Keratinocyte (primary cell): ENCODE measurements around the gene HLF. TPM values are rescaled to one million over a fixed set of nuclear protein-coding genes. Genes with fewer than 3 reads are reported as not detected.

Source experiments
- DNase-seq: peaks from one replicate; pipeline ENCODE4 v3.0.0-alpha.2; 2011; ENCODE audit warnings: low read depth, missing footprints, low spot score
- FAIRE-seq: peaks from 2 replicates; lab custom pipeline; 2011; peaks lifted over from hg19 to GRCh38; lab: Jason Lieb, UNC
- H2AFZ ChIP-seq: 2 replicates; pipeline ENCODE4 v1.6.0; 2012; ENCODE audit warnings: low read length, control low read depth, inconsistent platforms; ENCODE audit not compliant: control insufficient read depth
- H3K27ac ChIP-seq: 2 replicates; pipeline ENCODE4 v1.5.1; 2011; ENCODE audit warnings: low read length; ENCODE audit not compliant: control insufficient read depth, insufficient read depth
- H3K27me3 ChIP-seq: 3 replicates; pipeline ENCODE4 v1.6.0; 2011; ENCODE audit warnings: low read length; ENCODE audit not compliant: control insufficient read depth, insufficient read depth; ENCODE audit errors: extremely low read depth
- H3K36me3 ChIP-seq, 2 experiments: 2 replicates in 1 of 2; 3 replicates in 1 of 2; pipeline ENCODE4 v1.5.1; 2011; ENCODE audit warnings: low read length in 2 of 2, mild to moderate bottlenecking in 1 of 2; ENCODE audit not compliant: control insufficient read depth in 2 of 2, insufficient read depth in 2 of 2; ENCODE audit errors: extremely low read depth in 1 of 2
- H3K4me1 ChIP-seq: 3 replicates; pipeline ENCODE4 v1.5.1; 2011; ENCODE audit warnings: low read length; ENCODE audit not compliant: control insufficient read depth, insufficient read depth; ENCODE audit errors: extremely low read depth
- H3K4me2 ChIP-seq: 3 replicates; pipeline ENCODE4 v1.6.0; 2011; ENCODE audit warnings: low read depth, low read length; ENCODE audit not compliant: control insufficient read depth, insufficient read depth; ENCODE audit errors: extremely low read depth
- H3K4me3 ChIP-seq, 3 experiments: fragments of 200-600 bp in 1 of 3; sonication (generic) in 1 of 3; 2 replicates in 2 of 3; 3 replicates in 1 of 3; pipeline ENCODE4 v1.5.1; 2011 to 2016; ENCODE audit warnings: low read length in 3 of 3, mild to moderate bottlenecking in 3 of 3, control low read depth in 2 of 3, inconsistent platforms in 1 of 3, low read depth in 1 of 3, mixed read lengths in 1 of 3, mixed run types in 1 of 3, moderate library complexity in 1 of 3; ENCODE audit not compliant: control insufficient read depth in 2 of 3, insufficient read depth in 2 of 3; ENCODE audit errors: extremely low read depth in 1 of 3
- H3K79me2 ChIP-seq: 2 replicates; pipeline ENCODE4 v1.6.0; 2012; ENCODE audit warnings: low read length; ENCODE audit not compliant: control insufficient read depth, insufficient read depth
- H3K9ac ChIP-seq: 3 replicates; pipeline ENCODE4 v1.6.0; 2011; ENCODE audit warnings: low read length; ENCODE audit not compliant: control insufficient read depth, insufficient read depth; ENCODE audit errors: extremely low read depth
- H3K9me1 ChIP-seq: 3 replicates; pipeline ENCODE4 v1.6.0; 2011; ENCODE audit warnings: low read length; ENCODE audit not compliant: control insufficient read depth, insufficient read depth; ENCODE audit errors: extremely low read depth
- H3K9me3 ChIP-seq: 2 replicates; pipeline ENCODE4 v1.5.1; 2012; ENCODE audit warnings: low read depth, low read length; ENCODE audit not compliant: control insufficient read depth
- H4K20me1 ChIP-seq: 3 replicates; pipeline ENCODE4 v1.6.0; 2011; ENCODE audit warnings: low read length; ENCODE audit not compliant: control insufficient read depth, insufficient read depth; ENCODE audit errors: extremely low read depth
- CTCF ChIP-seq, 3 experiments: IDR thresholded peaks in 1 of 3; conservative IDR thresholded peaks in 1 of 3; optimal IDR thresholded peaks in 1 of 3; 2 replicates in 2 of 3; 3 replicates in 1 of 3; pipeline versions ENCODE3 to v1.5.1; 2011; ENCODE audit warnings: low read length in 3 of 3, mild to moderate bottlenecking in 3 of 3, moderate library complexity in 2 of 3, control low read depth in 1 of 3, inconsistent platforms in 1 of 3; ENCODE audit not compliant: insufficient read depth in 2 of 3; ENCODE audit errors: extremely low read depth in 1 of 3
- EZH2 ChIP-seq: IDR thresholded peaks from one replicate; pipeline ENCODE4 v1.6.1; 2012; ENCODE audit warnings: inconsistent platforms, mild to moderate bottlenecking, low read length, moderate library complexity
- dilution Hi-C: fragments of 300-500 bp; cut with MboI; formaldehyde crosslinking; loops from one replicate; pipeline ENCODE4 v1.7.0; 2020; ENCODE audit warnings: low sequenced_read_pairs; ENCODE audit not compliant: extremely low pct_ligation_motif_present
- polyA plus RNA-seq, 5 experiments: library from polyadenylated mRNA; depleted of rRNA in 3 of 5; stranded (reverse) in 3 of 5; stranded (forward) in 1 of 5; unstranded in 1 of 5; fragments of >200 nt; gene quantifications; 1 replicate in 1 of 5; 2 replicates in 3 of 5; 3 replicates in 1 of 5; pipeline versions ENCODE4 v1.2.1 to v1.2.3, GENCODE V29; 2011 to 2012; ENCODE audit warnings: missing spikeins in 2 of 5, low read depth in 1 of 5, low replicate concordance in 1 of 5

HLF gene
- polyA plus RNA-seq, 1 donor (not counting 4 experiments of a cell fraction or from before 2014, with no cell fraction given) = 0.21 TPM

GRCh38 chr17:55281649-55282378, 17.1 kb downstream of the HLF start:
- Histone ChIP-seq H3K27ac (no peak overlapping the region), H3K36me3 (no peaks in the 10 kb centered on the region), H4K20me1 (no peaks in the 10 kb centered on the region), H3K9me1 (no peaks in the 10 kb centered on the region), H3K27me3 (no peaks in the 10 kb centered on the region), H2AFZ (no peak overlapping the region), H3K79me2 (no peaks in the 10 kb centered on the region), H3K9ac (no peak overlapping the region), H3K4me2 (no peak overlapping the region), H3K4me3 (no peak overlapping the region), H3K4me1 (peaks cover 12% of the 10 kb centered on the region), H3K9me3 (no peaks in the 10 kb centered on the region)
- dilution Hi-C loops = no loop called here
- DNase-seq = no peak
- FAIRE-seq = no peak
- TF ChIP-seq CTCF (optimal IDR thresholded peaks at IDR 0.05 in 1 of 3, IDR thresholded peaks at IDR 0.05 in 1 of 3, conservative IDR thresholded peaks at IDR 0.05 in 1 of 3; ENCODE audit: extremely low read depth in 1 of 3, insufficient read depth in 2 of 3, low read length in 3 of 3) = no peak
- TF ChIP-seq EZH2 = no peak

- DNase-seq = no peak
- H3K9me3 ChIP-seq = no peaks in the 10 kb centered on the region
- H3K27me3 ChIP-seq = no peaks in the 10 kb centered on the region
- no peak for FAIRE-seq
- H3K4me2 ChIP-seq = no peak overlapping the region
- H4K20me1 ChIP-seq = no peaks in the 10 kb centered on the region
- no peak overlapping the region for H3K9ac ChIP-seq
- dilution Hi-C loops = no loop called here
- H3K4me1 ChIP-seq = peaks cover 9% of the 10 kb centered on the region
- H3K79me2 ChIP-seq = no peaks in the 10 kb centered on the region
- no peak overlapping the region for H2AFZ ChIP-seq
- no peaks in the 10 kb centered on the region for H3K9me1 ChIP-seq
- no peak for TF ChIP-seq EZH2
- TF ChIP-seq CTCF (optimal IDR thresholded peaks at IDR 0.05 in 1 of 3, IDR thresholded peaks at IDR 0.05 in 1 of 3, conservative IDR thresholded peaks at IDR 0.05 in 1 of 3; ENCODE audit: extremely low read depth in 1 of 3, insufficient read depth in 2 of 3, low read length in 3 of 3) = no peak
- H3K4me3 ChIP-seq = no peak overlapping the region
- no peaks in the 10 kb centered on the region for H3K36me3 ChIP-seq
- no peak overlapping the region for H3K27ac ChIP-seq
These were observed 17.6 kb downstream of the HLF start for GRCh38 chr17:55282379-55282702.
